CD4-positive, alpha-beta memory T cell (primary cell): ENCODE data around the gene RIN3. TPM values are rescaled to one million over a fixed set of nuclear protein-coding genes. Genes with fewer than 3 reads are reported as not detected.
A peak's percentile ranks its signal among the peaks of the same experiment; 100 is the strongest.

ENCODE experiments used
- CTCF ChIA-PET: fragments of 350-600 bp; sonication (Branson Sonifier 250); formaldehyde crosslinking; loops from one replicate; lab custom pipeline; 2021; ENCODE audit warnings: inconsistent platforms; ENCODE audit not compliant: partially characterized antibody; lab: Charles Lee
- POLR2A ChIA-PET: fragments of 350-600 bp; sonication (Branson Sonifier 250); formaldehyde crosslinking; loops from one replicate; lab custom pipeline; 2021; ENCODE audit not compliant: partially characterized antibody; lab: Charles Lee
- DNase-seq, 5 donors: peaks; one replicate each; pipeline versions ENCODE4 v3.0.0 to v3.0.0-alpha.2; 2020 to 2022; ENCODE audit warnings: mixed read lengths in 1 of 5
- H3K27ac ChIP-seq: one replicate; pipeline ENCODE4 v1.7.0; 2013; ENCODE audit warnings: low read depth, low read length
- H3K27me3 ChIP-seq: 2 replicates; pipeline ENCODE4 v1.7.0; 2013; ENCODE audit warnings: mild to moderate bottlenecking, low read length, moderate library complexity; ENCODE audit not compliant: insufficient read depth
- H3K36me3 ChIP-seq: 2 replicates; pipeline ENCODE4 v1.7.0; 2013; ENCODE audit warnings: mild to moderate bottlenecking, low read length, moderate library complexity; ENCODE audit not compliant: insufficient read depth
- H3K4me1 ChIP-seq: 2 replicates; pipeline ENCODE4 v1.7.0; 2013; ENCODE audit warnings: mild to moderate bottlenecking, low read length, moderate library complexity; ENCODE audit not compliant: insufficient read depth
- H3K4me3 ChIP-seq, 2 donors: one replicate each; pipeline ENCODE4 v1.7.0; 2013; ENCODE audit warnings: low read length in 2 of 2, mild to moderate bottlenecking in 1 of 2
- H3K9me3 ChIP-seq, 2 donors: one replicate each; pipeline ENCODE4 v1.7.0; 2013; ENCODE audit warnings: low read length in 2 of 2, control low read depth in 1 of 2; ENCODE audit not compliant: control insufficient read depth in 1 of 2
- H3K27ac Mint-ChIP-seq, 7 donors: one replicate each; pipeline ENCODE4 v1.8.0; 2020 to 2021; ENCODE audit warnings: mixed read lengths in 7 of 7, mild to moderate bottlenecking in 6 of 7, inconsistent platforms in 3 of 7, moderate library complexity in 3 of 7
- H3K27me3 Mint-ChIP-seq, 2 donors: one replicate each; pipeline ENCODE4 v1.8.0; 2020 to 2021; ENCODE audit warnings: mixed read lengths in 2 of 2
- H3K36me3 Mint-ChIP-seq, 2 donors: one replicate each; pipeline ENCODE4 v1.8.0; 2020 to 2021; ENCODE audit warnings: mixed read lengths in 2 of 2, inconsistent platforms in 1 of 2, mild to moderate bottlenecking in 1 of 2
- H3K4me1 Mint-ChIP-seq, 4 donors: one replicate each; pipeline ENCODE4 v1.8.0; 2020 to 2021; ENCODE audit warnings: mixed read lengths in 4 of 4, mild to moderate bottlenecking in 1 of 4
- H3K4me3 Mint-ChIP-seq, 8 donors: one replicate each; pipeline ENCODE4 v1.8.0; 2020 to 2021; ENCODE audit warnings: mixed read lengths in 8 of 8, mild to moderate bottlenecking in 7 of 8, moderate library complexity in 6 of 8, inconsistent platforms in 3 of 8
- H3K9me3 Mint-ChIP-seq, 8 donors: one replicate each; pipeline ENCODE4 v1.8.0; 2020 to 2021; ENCODE audit warnings: mixed read lengths in 8 of 8, mild to moderate bottlenecking in 5 of 8, inconsistent platforms in 3 of 8, moderate library complexity in 1 of 8
- intact Hi-C: fragments of 100-400 bp; cut with micrococcal nuclease; formaldehyde crosslinking; loops from one replicate; pipeline ENCODE4 v1.15.1; 2023
- polyA plus RNA-seq, 2 donors: library from polyadenylated mRNA; unstranded; fragments of 300-500 nt; fragmentation: Illumina TruSeq; gene quantifications; one replicate each; pipeline ENCODE4 v1.2.3, GENCODE V29; 2021
- total RNA-seq, 2 experiments: library from RNA; stranded (reverse); gene quantifications; one replicate each; pipeline ENCODE4 v1.2.3, GENCODE V29; 2021

The RIN3 gene
- total and polyA plus RNA-seq, 4 experiments from 2014 or later = 4.0 to 74.9 (median 45.9) TPM

DNA sequence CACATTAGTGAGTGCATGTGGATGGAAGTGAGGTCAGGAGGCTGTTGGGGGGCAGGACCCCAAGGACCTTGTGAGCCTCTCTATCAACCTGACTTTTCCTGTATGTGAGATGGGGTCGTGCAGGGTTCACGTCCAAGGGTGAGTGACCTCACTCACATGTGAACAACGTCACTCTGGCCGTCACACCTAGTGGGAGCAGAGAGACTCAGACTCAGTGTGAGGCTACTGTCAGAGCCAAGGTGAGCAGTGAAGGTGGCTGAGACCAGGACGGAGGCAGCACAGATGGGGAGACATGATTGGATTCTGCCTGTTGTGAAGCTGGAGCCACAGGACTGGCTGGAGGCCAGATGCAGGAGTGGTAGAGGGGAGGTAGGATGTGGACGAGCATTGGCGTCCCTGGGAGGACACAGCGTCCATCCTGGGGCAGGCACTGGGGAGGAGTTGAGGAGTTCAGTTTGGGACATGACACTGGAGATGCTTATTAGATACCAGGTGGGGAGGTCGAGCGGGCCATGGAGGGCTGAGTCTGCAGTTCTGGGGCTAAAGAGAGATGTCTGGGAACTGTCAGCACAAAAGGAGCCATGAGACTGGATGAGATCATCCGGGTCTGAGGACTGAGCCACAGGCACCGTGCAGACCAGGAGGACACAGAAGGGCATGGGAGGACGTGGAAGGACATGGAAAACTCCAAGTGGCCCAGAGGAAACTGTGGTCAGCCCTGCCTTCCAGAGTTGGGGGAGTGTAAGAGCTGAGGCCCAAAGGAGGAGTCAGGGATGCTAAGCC, 142.0 kb downstream of the RIN3 start:
- Histone ChIP-seq H3K36me3 (peaks cover 36% of the 10 kb centered on the region), H3K27ac (peak overlapping the region; percentile 36), H3K27me3 (no peaks in the 10 kb centered on the region), H3K4me1 (peaks cover 80% of the 10 kb centered on the region), H3K9me3 (no peaks in the 10 kb centered on the region), H3K4me3 (peak overlapping the region; percentile 47 to 54)
- Mint-ChIP-seq H3K27me3 (no peaks in the 10 kb centered on the region), H3K36me3 (peaks cover 53 to 79% of the 10 kb centered on the region in 2 donors), H3K9me3 (no peaks in the 10 kb centered on the region), H3K4me3 (peak overlapping the region; percentile 77 to 99 (median 86)), H3K4me1 (peaks cover 55 to 94% (median 67%) of the 10 kb centered on the region in 4 donors), H3K27ac (peak overlapping the region; percentile 90 to 97 (median 92))
- ChIA-PET CTCF (interaction anchor here (1.5 to 13.3 kb wide), 2 partner anchors 40 to 42 kb away, joined by 6 to 98 read pairs; no protein-coding TSS in a partner anchor), POLR2A (interaction anchor here (0.9 to 1.3 kb wide), 2 partner anchors 40 to 70 kb away, joined by 3 to 4 read pairs; no protein-coding TSS in a partner anchor)
- intact Hi-C loops = no loop called here
- no peak for DNase-seq

DNA sequence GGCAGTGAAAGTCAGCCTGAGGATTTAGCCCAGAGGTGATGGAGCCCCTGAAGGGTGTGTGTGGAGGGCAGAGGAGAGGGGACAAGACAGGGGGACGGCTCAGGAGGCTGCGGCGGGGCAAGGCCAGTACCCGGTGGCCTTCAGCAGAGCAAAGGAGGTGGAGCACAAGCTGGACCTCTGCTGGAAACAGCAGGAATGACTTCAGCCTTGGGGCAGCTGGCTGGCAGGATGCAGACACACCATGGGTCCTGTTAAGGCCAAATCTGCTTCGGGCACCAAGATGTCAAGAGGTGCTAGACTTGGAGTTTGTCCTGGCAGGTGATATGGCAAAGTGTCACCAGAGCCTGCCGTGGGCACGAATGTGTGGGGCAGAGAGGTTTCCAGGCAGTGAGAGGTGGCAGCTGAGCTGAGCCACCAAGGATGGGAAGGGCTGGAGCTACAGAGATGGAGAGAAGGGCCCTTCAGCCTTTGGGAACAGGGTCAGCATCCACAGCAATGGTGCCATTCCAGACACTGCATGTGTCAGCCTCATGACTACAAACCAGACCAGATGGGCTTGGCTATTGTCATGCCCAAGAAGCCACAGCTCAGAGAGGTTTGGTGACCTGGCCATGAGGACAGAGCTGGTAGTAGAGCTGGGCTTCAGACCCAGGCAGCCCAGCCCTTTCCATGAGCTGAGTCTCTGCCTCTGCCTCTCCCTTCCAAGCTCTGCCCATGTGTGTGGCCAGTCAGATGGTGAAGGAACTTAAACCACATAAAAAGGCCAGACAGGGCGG, 142.9 kb downstream of the RIN3 start:
- Histone ChIP-seq H3K27ac (peak overlapping the region; percentile 36), H3K9me3 (no peaks in the 10 kb centered on the region), H3K27me3 (no peaks in the 10 kb centered on the region), H3K36me3 (peaks cover 42% of the 10 kb centered on the region), H3K4me1 (peaks cover 75% of the 10 kb centered on the region), H3K4me3 (peak overlapping the region in 1 of 2 donors; percentile 23)
- ChIA-PET CTCF (interaction anchor here (1.5 kb wide), 2 partner anchors 43 to 53 kb away, joined by 3 to 6 read pairs; no protein-coding TSS in a partner anchor), POLR2A (interaction anchor here (0.7 to 1.4 kb wide), 5 partner anchors 10 to 71 kb away, joined by 3 to 5 read pairs (median 3); no protein-coding TSS in a partner anchor)
- peak overlapping the region; percentile 77 to 99 (median 86) for H3K4me3 Mint-ChIP-seq
- no peaks in the 10 kb centered on the region for H3K9me3 Mint-ChIP-seq
- peaks cover 62 to 86% of the 10 kb centered on the region in 2 donors for H3K36me3 Mint-ChIP-seq
- intact Hi-C loops = no loop called here
- peak overlapping the region; percentile 91 to 97 (median 92) for H3K27ac Mint-ChIP-seq
- DNase-seq = no peak
- peaks cover 51 to 94% (median 68%) of the 10 kb centered on the region in 4 donors for H3K4me1 Mint-ChIP-seq
- no peaks in the 10 kb centered on the region for H3K27me3 Mint-ChIP-seq

DNA sequence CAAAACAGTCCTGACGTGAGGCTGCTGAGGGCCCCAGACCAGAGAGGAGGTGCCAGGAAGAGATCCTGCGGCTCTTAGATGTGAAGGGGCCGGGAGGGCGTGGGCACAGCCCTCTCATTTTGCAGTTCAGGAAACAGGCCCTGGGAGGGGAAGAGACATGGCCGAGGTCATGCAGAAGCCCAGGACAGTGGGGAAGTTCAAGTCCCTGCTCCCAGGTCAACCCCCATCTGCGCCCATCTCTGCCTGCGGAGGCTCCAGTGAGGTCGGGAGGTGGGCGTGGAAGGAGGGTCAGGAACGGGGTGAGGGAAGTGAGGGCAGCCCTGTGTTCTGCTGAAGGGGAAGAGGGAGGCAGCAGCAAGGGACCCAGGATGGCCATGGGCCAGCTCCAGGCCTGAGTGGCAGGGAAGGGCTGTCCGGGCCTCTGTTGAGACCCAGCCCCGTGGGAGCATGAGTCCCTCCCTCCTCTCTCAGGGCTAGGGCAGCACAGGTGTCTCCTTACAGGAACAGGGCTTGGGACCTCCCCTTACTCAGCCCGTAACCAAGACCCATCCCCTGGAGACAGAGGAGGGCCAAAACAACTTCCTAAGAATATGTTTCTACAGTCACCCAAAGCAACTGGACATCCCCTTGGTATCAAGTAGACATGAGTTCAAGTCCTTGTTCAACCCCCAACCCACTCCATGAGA, 144.0 kb downstream of the RIN3 start:
- Mint-ChIP-seq H3K27me3 (no peaks in the 10 kb centered on the region), H3K4me1 (peaks cover 54 to 96% (median 77%) of the 10 kb centered on the region in 4 donors), H3K4me3 (peak overlapping the region; percentile 19 to 99 (median 82)), H3K9me3 (no peaks in the 10 kb centered on the region), H3K36me3 (peaks cover 69 to 87% of the 10 kb centered on the region in 2 donors), H3K27ac (peak overlapping the region; percentile 76 to 97 (median 91))
- Histone ChIP-seq H3K27me3 (no peaks in the 10 kb centered on the region), H3K4me1 (peaks cover 82% of the 10 kb centered on the region), H3K4me3 (no peak overlapping the region), H3K9me3 (no peaks in the 10 kb centered on the region), H3K27ac (peak overlapping the region; percentile 27), H3K36me3 (peaks cover 49% of the 10 kb centered on the region)
- DNase-seq = no peak
- POLR2A ChIA-PET = interaction anchor here (1.4 kb wide), 1 partner anchor 43 kb away, joined by 5 read pairs; no protein-coding TSS in a partner anchor
- intact Hi-C loops = no loop called here
- CTCF ChIA-PET = interaction anchor here (0.7 to 1.5 kb wide), 2 partner anchors 44 to 54 kb away, joined by 3 read pairs; no protein-coding TSS in a partner anchor

DNA sequence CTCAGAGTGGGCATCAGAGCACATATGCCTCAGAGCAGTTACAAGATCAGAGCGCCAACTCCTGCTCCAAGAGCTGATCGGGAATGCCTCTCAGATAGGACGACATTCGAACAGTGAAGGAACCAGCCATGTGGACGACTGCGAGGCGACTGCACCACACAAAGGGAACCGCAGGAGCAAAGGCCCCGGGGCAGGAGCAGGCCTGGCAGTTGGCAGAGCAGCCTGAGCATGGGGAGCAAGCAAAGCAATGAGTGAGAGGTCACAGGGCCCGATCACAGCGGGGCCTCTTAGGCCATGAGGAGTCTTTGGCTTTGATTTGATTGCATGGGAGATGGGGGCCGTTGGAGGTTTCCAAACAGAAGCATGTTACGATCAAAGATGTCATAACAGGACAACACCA, 144.6 kb downstream of the RIN3 start:
- H3K36me3 Mint-ChIP-seq = peaks cover 72 to 89% of the 10 kb centered on the region in 2 donors
- no peak overlapping the region for H3K4me3 ChIP-seq

DNA sequence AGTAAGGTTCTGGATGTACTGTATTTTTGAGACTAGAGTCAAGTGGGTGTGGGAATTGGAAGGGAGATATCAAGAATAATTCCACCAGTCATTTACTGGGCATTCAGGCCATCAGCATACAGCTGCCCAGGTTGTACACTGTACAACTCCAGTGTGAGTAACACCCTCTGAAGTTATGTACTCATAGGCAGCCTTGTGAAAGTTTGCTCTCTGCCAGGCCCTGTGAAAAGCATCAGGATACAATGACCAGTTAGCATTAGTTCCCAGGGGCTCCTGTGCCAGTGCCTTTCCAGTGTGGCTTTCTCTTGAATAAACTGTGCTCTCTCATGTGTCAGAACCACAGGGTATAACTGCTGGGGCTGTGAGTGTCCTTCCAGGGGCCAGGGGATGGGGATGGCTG, 145.1 kb downstream of the RIN3 start:
- CTCF ChIA-PET = interaction anchor here (0.7 to 1.7 kb wide), 4 partner anchors 11 to 45 kb away, joined by 3 to 6 read pairs (median 3); no protein-coding TSS in a partner anchor
- H3K4me1 ChIP-seq = peaks cover 83% of the 10 kb centered on the region
- H3K27me3 ChIP-seq = no peaks in the 10 kb centered on the region
- no peak for DNase-seq
- intact Hi-C loops = no loop called here
- POLR2A ChIA-PET = interaction anchor here (1.3 kb wide), 1 partner anchor 45 kb away, joined by 4 read pairs; no protein-coding TSS in a partner anchor
- Mint-ChIP-seq H3K4me3 (peak overlapping the region in 7 of 8 donors; percentile 13 to 64 (median 45)), H3K36me3 (peaks cover 73 to 89% of the 10 kb centered on the region in 2 donors), H3K4me1 (peaks cover 54 to 96% (median 77%) of the 10 kb centered on the region in 4 donors), H3K9me3 (no peaks in the 10 kb centered on the region), H3K27me3 (no peaks in the 10 kb centered on the region), H3K27ac (peak overlapping the region; percentile 43 to 97 (median 85))
- H3K36me3 ChIP-seq = peaks cover 55% of the 10 kb centered on the region
- no peak overlapping the region for H3K27ac ChIP-seq
- no peak overlapping the region for H3K4me3 ChIP-seq
- H3K9me3 ChIP-seq = no peaks in the 10 kb centered on the region

More for the DNA sequence above, 144.6 kb downstream of the RIN3 start:
- peaks cover 83% of the 10 kb centered on the region for H3K4me1 ChIP-seq
- ChIA-PET POLR2A (no interaction called here), CTCF (interaction anchor here (0.7 to 1.7 kb wide), 3 partner anchors 25 to 45 kb away, joined by 3 to 6 read pairs (median 3); no protein-coding TSS in a partner anchor)
- H3K27ac Mint-ChIP-seq = peak overlapping the region; percentile 43 to 97 (median 85)
- H3K36me3 ChIP-seq = peaks cover 50% of the 10 kb centered on the region
- H3K27me3 ChIP-seq = no peaks in the 10 kb centered on the region
- peaks cover 55 to 98% (median 78%) of the 10 kb centered on the region in 4 donors for H3K4me1 Mint-ChIP-seq
- intact Hi-C loops = no loop called here
- no peaks in the 10 kb centered on the region for H3K9me3 ChIP-seq
- H3K9me3 Mint-ChIP-seq = no peaks in the 10 kb centered on the region
- H3K4me3 Mint-ChIP-seq = peak overlapping the region in 6 of 8 donors; percentile 10 to 84 (median 36)
- H3K27ac ChIP-seq = no peak overlapping the region
- no peaks in the 10 kb centered on the region for H3K27me3 Mint-ChIP-seq
- DNase-seq = no peak

DNA sequence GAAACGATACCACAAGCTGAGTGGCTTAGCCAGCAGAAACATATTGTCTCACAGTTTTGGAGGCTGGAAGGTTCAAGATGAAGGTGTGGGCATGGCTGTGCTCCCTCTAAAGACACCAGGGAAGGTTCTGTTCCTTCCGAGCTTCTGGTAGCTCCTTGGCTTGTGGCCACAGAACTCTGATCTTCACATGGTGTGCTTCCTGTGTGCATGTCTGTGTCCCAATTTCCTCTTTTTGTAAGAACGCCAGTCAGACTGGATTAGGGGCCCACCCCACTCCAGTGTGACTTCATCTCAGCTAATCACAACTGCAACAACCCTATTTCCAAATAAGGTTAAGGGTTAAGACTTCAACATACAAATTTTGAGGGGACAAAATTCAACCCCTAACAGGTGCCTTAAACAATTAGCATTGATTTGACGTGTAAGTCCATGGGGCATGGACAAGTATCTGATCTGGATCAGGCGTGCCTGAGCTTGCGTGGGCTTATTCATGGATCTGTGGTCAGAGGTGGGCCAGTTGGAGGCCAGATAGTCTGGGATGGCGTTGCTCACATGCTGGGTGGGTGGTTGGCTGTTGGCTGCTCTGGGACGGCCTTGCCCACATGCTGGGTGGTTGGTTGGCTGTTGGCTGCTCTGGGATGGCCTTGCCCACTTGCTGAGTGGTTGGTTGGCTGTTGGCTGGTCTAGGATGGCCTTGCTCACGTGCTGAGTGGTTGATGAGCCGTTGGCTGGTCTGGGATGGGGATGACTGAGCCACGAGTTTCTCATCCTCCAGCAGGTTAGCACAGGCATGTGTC, 146.4 kb downstream of the RIN3 start:
- Mint-ChIP-seq H3K27ac (peak overlapping the region; percentile 64 to 97 (median 85)), H3K27me3 (no peaks in the 10 kb centered on the region), H3K4me1 (peaks cover 56 to 96% (median 79%) of the 10 kb centered on the region in 4 donors), H3K9me3 (no peaks in the 10 kb centered on the region), H3K36me3 (peaks cover 76 to 93% of the 10 kb centered on the region in 2 donors), H3K4me3 (peak overlapping the region in 4 of 8 donors; percentile 12 to 55 (median 36))
- no peaks in the 10 kb centered on the region for H3K27me3 ChIP-seq
- H3K36me3 ChIP-seq = peaks cover 59% of the 10 kb centered on the region
- H3K4me3 ChIP-seq = no peak overlapping the region
- intact Hi-C loops = no loop called here
- no peak overlapping the region for H3K27ac ChIP-seq
- no peak for DNase-seq
- H3K9me3 ChIP-seq = no peaks in the 10 kb centered on the region
- H3K4me1 ChIP-seq = peaks cover 78% of the 10 kb centered on the region
- POLR2A ChIA-PET = interaction anchor here (0.7 to 1.3 kb wide), 2 partner anchors 45 to 47 kb away, joined by 3 to 4 read pairs; no protein-coding TSS in a partner anchor
- CTCF ChIA-PET = interaction anchor here (1.2 to 1.7 kb wide), 2 partner anchors 10 to 26 kb away, joined by 3 to 6 read pairs; no protein-coding TSS in a partner anchor
